T-helper 17 cell (primary cell): ENCODE data around the gene TIMM10B. TPM values are rescaled to one million over a fixed set of nuclear protein-coding genes. Genes with fewer than 3 reads are reported as not detected.

Experiments
- ATAC-seq: fragments of 150-1000 bp; cut with Tn5 transposase; 2 replicates; pipeline ENCODE4 v1.10.0; 2021; ENCODE audit warnings: mild to moderate bottlenecking, moderate library complexity
- DNase-seq, 3 donors: peaks; one replicate each; pipeline versions ENCODE4 v3.0.0 to v3.0.0-alpha.2; 2020 to 2021
- H3K9me3 ChIP-seq: one replicate; pipeline ENCODE4 v1.7.0; 2013; ENCODE audit warnings: low read length, mild to moderate bottlenecking; ENCODE audit not compliant: control insufficient read depth, poor library complexity, severe bottlenecking
- H3K27ac Mint-ChIP-seq: one replicate; pipeline ENCODE4 v1.8.0; 2022; ENCODE audit warnings: mild to moderate bottlenecking, moderate library complexity, mixed read lengths
- H3K27me3 Mint-ChIP-seq: one replicate; pipeline ENCODE4 v1.8.0; 2022; ENCODE audit warnings: mixed read lengths
- H3K36me3 Mint-ChIP-seq: one replicate; pipeline ENCODE4 v1.8.0; 2022; ENCODE audit warnings: low read depth, mixed read lengths
- H3K4me1 Mint-ChIP-seq: one replicate; pipeline ENCODE4 v1.8.0; 2022; ENCODE audit warnings: mild to moderate bottlenecking, mixed read lengths
- H3K4me3 Mint-ChIP-seq: one replicate; pipeline ENCODE4 v1.8.0; 2022; ENCODE audit warnings: mild to moderate bottlenecking, moderate library complexity, mixed read lengths
- total RNA-seq, 4 donors: library from RNA in 2 of 4; stranded (reverse) in 2 of 4; gene quantifications; one replicate each; pipeline ENCODE4 v1.2.3 and lab custom pipeline; 2022 to 2026

TIMM10B gene
- total RNA-seq, 2 donors from 2014 or later = 44.5 to 52.3 TPM

DNA sequence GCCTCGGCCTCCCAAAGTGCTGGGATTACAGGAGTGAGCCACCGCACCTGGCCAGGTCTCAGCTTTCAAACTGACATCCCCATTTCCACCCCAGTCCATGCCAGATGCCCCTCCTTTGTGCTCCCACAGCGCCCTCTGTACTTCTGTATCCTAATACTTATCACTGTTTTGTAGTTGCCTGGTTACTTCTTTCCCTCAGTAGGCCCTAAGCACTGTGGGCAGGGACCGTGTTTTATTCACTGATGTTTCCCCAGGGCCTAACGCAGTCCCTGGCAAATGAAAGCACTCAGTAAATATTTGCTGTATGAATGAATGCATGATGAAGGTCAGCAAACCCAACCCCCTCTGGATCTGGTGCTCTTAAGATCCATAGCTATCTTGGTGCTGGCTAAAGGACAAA is 5.4 kb upstream of the TIMM10B start:
- H3K4me1 Mint-ChIP-seq = peaks cover 30% of the 10 kb centered on the region
- ATAC-seq (no peak), DNase-seq (no peak)

DNA sequence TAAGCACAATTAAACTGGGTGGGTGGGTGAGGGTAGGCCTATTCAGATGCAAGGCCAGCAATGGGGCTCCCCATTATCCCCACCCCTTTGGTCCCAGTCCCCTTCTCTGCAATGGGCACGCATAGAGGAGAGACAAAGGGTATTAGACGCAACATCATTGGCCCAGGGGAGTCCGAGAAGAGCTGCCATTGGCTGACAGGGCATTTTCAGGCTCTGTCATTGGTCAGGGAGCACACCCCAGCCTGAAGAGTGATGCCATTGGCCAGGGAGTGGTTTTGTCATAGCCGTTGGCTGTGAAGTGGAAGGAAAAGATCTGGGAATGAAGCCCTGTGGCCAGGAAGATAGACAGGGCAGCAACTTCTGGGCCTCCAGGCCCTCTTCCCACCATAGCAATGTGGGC is 4.7 kb upstream of the TIMM10B start:
- Mint-ChIP-seq H3K36me3 (peaks cover 10% of the 10 kb centered on the region), H3K4me1 (peaks cover 32% of the 10 kb centered on the region), H3K27ac (peak overlapping the region; percentile 66), H3K27me3 (no peaks in the 10 kb centered on the region), H3K4me3 (no peak overlapping the region)
- H3K9me3 ChIP-seq = no peaks in the 10 kb centered on the region
- DNase-seq (no peak), ATAC-seq (no peak)

More for the DNA sequence above, 5.4 kb upstream of the TIMM10B start:
- Mint-ChIP-seq H3K36me3 (peaks cover 6% of the 10 kb centered on the region), H3K27me3 (no peaks in the 10 kb centered on the region), H3K4me3 (no peak overlapping the region), H3K27ac (peak overlapping the region; percentile 66)
- H3K9me3 ChIP-seq = no peaks in the 10 kb centered on the region

- no peaks in the 10 kb centered on the region for H3K9me3 ChIP-seq
- Mint-ChIP-seq H3K4me1 (peaks cover 28% of the 10 kb centered on the region), H3K36me3 (peaks cover 17% of the 10 kb centered on the region), H3K27me3 (no peaks in the 10 kb centered on the region), H3K4me3 (peak overlapping the region; percentile 96), H3K27ac (peak overlapping the region; percentile 94)
- ATAC-seq = no peak
- DNase-seq = no peak
Measured at GRCh38 chr11:6480299-6480914, 894 bp upstream of the TIMM10B start.

DNA sequence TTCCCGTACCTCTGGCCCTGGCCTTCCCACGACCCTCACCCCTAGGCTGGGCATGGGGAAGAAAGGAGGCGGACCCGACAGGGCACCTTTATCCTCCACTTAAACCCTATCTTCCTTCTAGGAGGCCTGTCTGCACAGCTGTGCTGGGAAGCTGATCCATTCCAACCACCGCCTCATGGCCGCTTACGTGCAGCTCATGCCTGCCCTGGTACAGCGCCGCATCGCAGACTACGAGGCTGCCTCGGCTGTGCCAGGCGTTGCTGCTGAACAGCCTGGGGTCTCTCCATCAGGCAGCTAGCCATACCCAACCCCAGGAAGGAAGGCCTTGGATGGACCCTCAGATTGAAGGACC is 599 bp downstream of the TIMM10B start:
- peak; percentile 6 for ATAC-seq
- H3K27ac Mint-ChIP-seq = peak overlapping the region; percentile 94

GRCh38 chr11:6482441-6482840 is 1.1 kb downstream of the TIMM10B start:
- ATAC-seq (no peak), DNase-seq (no peak)
- peak overlapping the region; percentile 94 for H3K27ac Mint-ChIP-seq
- peaks cover 15% of the 10 kb centered on the region for H3K36me3 Mint-ChIP-seq
- H3K27me3 Mint-ChIP-seq = no peaks in the 10 kb centered on the region
- H3K4me3 Mint-ChIP-seq = peak overlapping the region; percentile 96
- H3K9me3 ChIP-seq = no peaks in the 10 kb centered on the region
- peaks cover 26% of the 10 kb centered on the region for H3K4me1 Mint-ChIP-seq

More for the DNA sequence above, 599 bp downstream of the TIMM10B start:
- Mint-ChIP-seq H3K4me3 (peak overlapping the region; percentile 96), H3K27me3 (no peaks in the 10 kb centered on the region), H3K4me1 (peaks cover 26% of the 10 kb centered on the region), H3K36me3 (peaks cover 17% of the 10 kb centered on the region)
- DNase-seq = no peak
- no peaks in the 10 kb centered on the region for H3K9me3 ChIP-seq

- H3K27me3 Mint-ChIP-seq = no peaks in the 10 kb centered on the region
- H3K9me3 ChIP-seq = no peaks in the 10 kb centered on the region
- no peak for ATAC-seq
- H3K36me3 Mint-ChIP-seq = peaks cover 12% of the 10 kb centered on the region
- peaks cover 26% of the 10 kb centered on the region for H3K4me1 Mint-ChIP-seq
- no peak for DNase-seq
- H3K4me3 Mint-ChIP-seq = peak overlapping the region; percentile 96
- H3K27ac Mint-ChIP-seq = peak overlapping the region; percentile 94
Measured at GRCh38 chr11:6483015-6483414, 1.7 kb downstream of the TIMM10B start.

DNA sequence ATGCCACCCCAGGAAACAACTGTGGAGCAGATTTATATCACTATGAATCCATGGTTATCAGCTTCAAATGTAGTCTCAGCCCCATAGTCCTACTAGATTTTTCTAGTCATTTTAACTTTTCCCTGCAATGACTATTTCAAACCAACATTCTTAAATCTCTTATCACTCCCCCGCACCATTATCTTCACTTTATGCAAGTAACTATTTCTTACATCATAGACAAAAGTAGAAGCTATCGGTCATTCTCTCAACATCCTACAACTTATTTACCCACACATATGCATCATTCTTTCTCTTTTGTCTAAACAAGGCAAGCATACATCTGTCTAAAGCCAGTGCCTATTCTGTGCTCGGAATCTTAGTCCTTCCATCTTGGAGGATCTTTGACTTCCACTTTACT is 4.4 kb downstream of the TIMM10B start:
- Mint-ChIP-seq H3K4me3 (no peak overlapping the region), H3K4me1 (peaks cover 24% of the 10 kb centered on the region), H3K27me3 (no peaks in the 10 kb centered on the region), H3K27ac (no peak overlapping the region), H3K36me3 (peaks cover 12% of the 10 kb centered on the region)
- DNase-seq (no peak), ATAC-seq (no peak)
- no peaks in the 10 kb centered on the region for H3K9me3 ChIP-seq

- no peaks in the 10 kb centered on the region for H3K9me3 ChIP-seq
- Mint-ChIP-seq H3K36me3 (peaks cover 11% of the 10 kb centered on the region), H3K27ac (no peak overlapping the region), H3K4me3 (no peak overlapping the region), H3K4me1 (peaks cover 18% of the 10 kb centered on the region), H3K27me3 (no peaks in the 10 kb centered on the region)
- DNase-seq = no peak
- no peak for ATAC-seq
Measured at GRCh38 chr11:6486256-6486655, 5.0 kb downstream of the TIMM10B start.

- DNase-seq (no peak), ATAC-seq (no peak)
- no peaks in the 10 kb centered on the region for H3K27me3 Mint-ChIP-seq
Measured at GRCh38 chr11:6486938-6487337, 5.6 kb downstream of the TIMM10B start.

DNA sequence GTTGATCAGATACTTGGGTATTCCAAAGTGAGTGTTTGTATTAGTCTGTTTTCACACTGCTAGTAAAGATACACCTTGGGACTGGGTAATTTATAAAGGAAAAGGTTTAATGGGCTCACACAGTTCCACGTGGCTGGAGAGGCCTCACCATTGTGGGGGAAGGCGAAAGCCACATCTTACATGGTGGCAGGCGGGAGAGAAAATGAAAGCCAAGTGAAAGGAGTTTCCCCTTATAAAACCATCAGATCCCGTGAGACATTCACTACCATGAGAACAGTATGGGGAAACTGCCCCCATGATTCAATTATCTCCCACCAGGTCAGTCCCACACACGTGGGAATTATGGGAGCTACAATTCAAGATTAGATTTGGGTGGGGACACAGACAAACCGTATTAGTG is 7.0 kb downstream of the TIMM10B start:
- no peak for ATAC-seq
- H3K36me3 Mint-ChIP-seq = peaks cover 4% of the 10 kb centered on the region
- no peaks in the 10 kb centered on the region for H3K9me3 ChIP-seq
- no peak overlapping the region for H3K4me3 Mint-ChIP-seq
- no peak for DNase-seq
- peaks cover 21% of the 10 kb centered on the region for H3K4me1 Mint-ChIP-seq
- no peaks in the 10 kb centered on the region for H3K27me3 Mint-ChIP-seq
- H3K27ac Mint-ChIP-seq = peak overlapping the region; percentile 76

More at GRCh38 chr11:6486938-6487337, 5.6 kb downstream of the TIMM10B start:
- no peaks in the 10 kb centered on the region for H3K9me3 ChIP-seq
- Mint-ChIP-seq H3K27ac (no peak overlapping the region), H3K36me3 (peaks cover 9% of the 10 kb centered on the region), H3K4me1 (peaks cover 22% of the 10 kb centered on the region), H3K4me3 (no peak overlapping the region)

GRCh38 chr11:6488821-6489220 is 7.5 kb downstream of the TIMM10B start:
- no peak for DNase-seq
- peak overlapping the region; percentile 76 for H3K27ac Mint-ChIP-seq
- no peak for ATAC-seq
- H3K27me3 Mint-ChIP-seq = no peaks in the 10 kb centered on the region
- peaks cover 2% of the 10 kb centered on the region for H3K36me3 Mint-ChIP-seq
- H3K9me3 ChIP-seq = no peaks in the 10 kb centered on the region
- H3K4me1 Mint-ChIP-seq = peaks cover 20% of the 10 kb centered on the region
- H3K4me3 Mint-ChIP-seq = no peak overlapping the region

DNA sequence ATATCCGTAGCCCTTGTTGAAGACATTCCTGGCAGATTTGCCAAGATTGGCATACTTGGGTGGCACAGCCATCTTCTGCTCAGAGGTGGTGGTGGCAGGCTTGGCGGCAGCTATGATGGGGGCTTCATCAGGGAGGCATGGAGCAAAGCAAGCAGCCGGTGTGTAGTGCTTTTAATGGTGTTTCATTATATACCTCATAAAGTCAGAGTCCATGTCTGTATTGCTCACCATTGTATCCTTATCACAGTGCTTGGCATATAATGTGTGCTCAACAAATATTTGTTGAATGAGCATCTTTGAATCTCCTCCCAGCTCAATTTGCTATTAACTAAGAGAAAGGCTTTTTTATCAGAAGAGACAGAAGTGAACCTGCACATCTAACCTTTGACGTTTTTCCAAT is 8.0 kb downstream of the TIMM10B start:
- Mint-ChIP-seq H3K36me3 (peaks cover 2% of the 10 kb centered on the region), H3K4me1 (peaks cover 20% of the 10 kb centered on the region), H3K4me3 (no peak overlapping the region), H3K27ac (no peak overlapping the region), H3K27me3 (no peaks in the 10 kb centered on the region)
- ATAC-seq (no peak), DNase-seq (no peak)
- no peaks in the 10 kb centered on the region for H3K9me3 ChIP-seq

- H3K4me3 Mint-ChIP-seq = no peak within 1 kb of the TSS
- DNase-seq = no peak
- no peak for ATAC-seq
- peaks cover 20% of the 10 kb centered on the region for H3K36me3 Mint-ChIP-seq
- peaks cover 35% of the 10 kb centered on the region for H3K4me1 Mint-ChIP-seq
- no peaks in the 10 kb centered on the region for H3K9me3 ChIP-seq
- H3K27me3 Mint-ChIP-seq = no peaks in the 10 kb centered on the region
- peak within 1 kb of the TSS; percentile 80 for H3K27ac Mint-ChIP-seq
Measured at GRCh38 chr11:6497069-6497839, 16.0 kb downstream of the TIMM10B start, which contains the start of gene DNHD1. TSS of gene DNHD1 (plus strand) at chr11:6497280. CDS start at chr11:6498216, 936 bp downstream.

- peaks cover 23% of the 10 kb centered on the region for H3K36me3 Mint-ChIP-seq
- no peaks in the 10 kb centered on the region for H3K9me3 ChIP-seq
- no peak overlapping the region for H3K27ac Mint-ChIP-seq
- no peak overlapping the region for H3K4me3 Mint-ChIP-seq
- peaks cover 29% of the 10 kb centered on the region for H3K4me1 Mint-ChIP-seq
- H3K27me3 Mint-ChIP-seq = no peaks in the 10 kb centered on the region
- DNase-seq = no peak
- no peak for ATAC-seq
Measured at GRCh38 chr11:6498121-6498520, 16.8 kb downstream of the TIMM10B start.
